Lower leg skin (tissue), 3 donors: ENCODE results near the gene GRK2.

Experiments
- CTCF ChIP-seq, 3 donors: fragments of 450-650 bp; IDR thresholded peaks; one replicate each; pipeline ENCODE4 v1.5.1; 2016; ENCODE audit warnings: antibody characterized with exemption in 3 of 3, mild to moderate bottlenecking in 3 of 3, moderate library complexity in 2 of 3
- POLR2A ChIP-seq, 2 donors: fragments of 450-650 bp; IDR thresholded peaks; one replicate each; pipeline ENCODE4 v1.6.1; 2016 to 2017; ENCODE audit warnings: antibody characterized with exemption in 2 of 2, mild to moderate bottlenecking in 1 of 2, moderate library complexity in 1 of 2

DNA sequence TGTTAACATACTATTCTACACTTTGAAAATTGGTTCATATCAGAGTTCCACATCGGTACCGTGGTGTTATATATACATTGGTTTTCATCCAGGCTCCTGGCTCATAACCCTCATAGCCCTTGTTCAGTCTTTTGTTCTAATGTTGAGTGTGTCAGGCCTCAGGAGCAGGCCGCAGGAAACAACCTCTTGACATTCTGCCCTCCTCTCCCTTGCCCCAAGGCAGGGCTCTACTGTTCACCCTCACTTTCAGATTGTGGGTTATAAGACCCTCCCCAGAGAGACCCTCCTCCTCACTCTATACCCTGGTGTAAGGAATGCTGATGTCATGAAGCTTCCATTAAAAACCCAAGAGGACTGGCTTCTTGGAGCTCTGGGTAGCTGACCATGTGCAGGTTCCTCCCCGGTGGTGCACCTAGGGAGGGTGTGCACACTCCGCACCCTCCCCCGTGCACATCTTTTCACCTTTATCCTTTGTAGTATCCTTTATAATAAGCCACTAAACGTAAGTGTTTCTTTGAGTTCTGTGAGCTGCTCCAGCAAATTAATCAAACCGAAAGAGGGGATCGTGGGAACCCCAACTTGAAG is 49.1 kb downstream of the GRK2 start:
- TF ChIP-seq CTCF (IDR thresholded peaks at IDR 0.05) (no peak), POLR2A (IDR thresholded peaks at IDR 0.05) (no peak)
